GM12874 (cell line): ENCODE results near the gene GSG1L.

ENCODE experiments used
- TF ChIP-seq, protein P1 (sequence below): IDR thresholded peaks from 2 replicates; pipeline ENCODE4 v1.5.1; 2011; ENCODE audit warnings: low read depth, mild to moderate bottlenecking, control low read depth, low read length, moderate library complexity; ENCODE audit not compliant: insufficient read depth

The GSG1L gene

DNA sequence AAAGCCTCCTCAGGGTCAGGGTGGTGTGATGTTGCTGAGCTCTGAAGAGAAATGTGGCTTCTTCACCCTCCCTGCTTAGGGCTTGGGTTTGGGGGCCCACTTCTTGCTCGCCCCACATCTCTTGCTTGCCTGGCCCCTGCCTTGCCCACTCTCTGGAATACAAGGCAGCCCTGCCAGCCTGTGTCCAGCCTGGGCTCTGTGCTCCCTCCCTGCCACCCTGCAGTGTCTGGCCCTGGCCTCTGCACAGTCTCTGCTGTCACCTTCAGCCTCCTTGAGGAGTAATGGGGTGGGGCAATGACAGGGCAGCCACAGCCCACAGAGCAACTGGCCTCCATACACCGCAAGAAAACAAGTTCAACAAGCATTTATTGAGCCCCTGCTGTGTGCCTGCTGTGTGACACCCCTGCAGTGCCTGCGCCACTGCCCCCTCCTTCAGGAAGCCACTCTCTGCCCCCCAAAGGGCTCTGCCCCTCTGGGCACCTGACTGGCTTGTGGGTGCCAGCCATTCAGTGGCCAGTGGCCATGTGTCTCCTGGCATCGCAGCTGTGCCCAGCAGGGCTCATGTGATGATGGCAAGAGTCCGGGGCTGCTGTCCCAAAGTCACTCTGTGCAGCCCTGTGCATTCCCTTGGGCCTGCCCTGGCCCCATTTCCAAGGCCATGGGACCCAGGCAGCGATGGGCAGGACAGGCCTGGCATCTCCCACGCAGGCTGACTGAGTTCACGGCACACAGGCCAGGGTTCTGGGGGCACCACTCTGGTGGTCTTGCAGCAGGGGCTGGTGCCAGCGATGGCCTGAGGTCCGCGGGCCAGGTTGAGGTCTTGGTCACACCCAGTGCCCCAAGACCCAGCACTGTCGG, 272.7 kb downstream of the GSG1L start:
- TF ChIP-seq, protein P1, sequence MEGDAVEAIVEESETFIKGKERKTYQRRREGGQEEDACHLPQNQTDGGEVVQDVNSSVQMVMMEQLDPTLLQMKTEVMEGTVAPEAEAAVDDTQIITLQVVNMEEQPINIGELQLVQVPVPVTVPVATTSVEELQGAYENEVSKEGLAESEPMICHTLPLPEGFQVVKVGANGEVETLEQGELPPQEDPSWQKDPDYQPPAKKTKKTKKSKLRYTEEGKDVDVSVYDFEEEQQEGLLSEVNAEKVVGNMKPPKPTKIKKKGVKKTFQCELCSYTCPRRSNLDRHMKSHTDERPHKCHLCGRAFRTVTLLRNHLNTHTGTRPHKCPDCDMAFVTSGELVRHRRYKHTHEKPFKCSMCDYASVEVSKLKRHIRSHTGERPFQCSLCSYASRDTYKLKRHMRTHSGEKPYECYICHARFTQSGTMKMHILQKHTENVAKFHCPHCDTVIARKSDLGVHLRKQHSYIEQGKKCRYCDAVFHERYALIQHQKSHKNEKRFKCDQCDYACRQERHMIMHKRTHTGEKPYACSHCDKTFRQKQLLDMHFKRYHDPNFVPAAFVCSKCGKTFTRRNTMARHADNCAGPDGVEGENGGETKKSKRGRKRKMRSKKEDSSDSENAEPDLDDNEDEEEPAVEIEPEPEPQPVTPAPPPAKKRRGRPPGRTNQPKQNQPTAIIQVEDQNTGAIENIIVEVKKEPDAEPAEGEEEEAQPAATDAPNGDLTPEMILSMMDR, result no peak

DNA sequence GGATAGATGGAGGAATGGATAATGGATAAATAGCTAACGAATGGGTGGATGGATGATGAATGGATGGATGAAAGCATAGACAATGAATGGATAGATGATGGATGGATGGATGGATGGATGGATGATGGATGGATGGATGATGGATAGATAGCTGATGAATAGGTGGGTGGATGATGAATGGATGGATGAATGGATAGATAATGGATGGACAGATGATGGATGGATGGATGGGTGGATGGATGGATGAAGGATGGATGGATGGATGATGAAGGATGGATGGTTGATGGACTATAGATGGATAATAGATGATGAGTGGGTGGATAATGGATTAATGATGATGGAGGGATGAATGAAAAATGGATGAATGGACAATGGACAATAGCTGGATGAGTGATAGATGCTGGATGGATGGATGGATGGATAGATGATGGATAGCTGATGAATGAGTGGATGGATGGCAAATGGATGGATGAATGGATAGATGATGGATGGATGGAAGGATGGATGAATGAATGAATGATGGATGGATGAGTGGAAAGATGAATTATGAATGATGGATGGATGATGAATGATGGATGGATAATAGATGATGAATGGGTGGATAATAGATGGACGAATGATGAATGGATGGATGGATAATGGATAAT, 273.8 kb downstream of the GSG1L start:
- TF ChIP-seq, protein P1, result no peak

DNA sequence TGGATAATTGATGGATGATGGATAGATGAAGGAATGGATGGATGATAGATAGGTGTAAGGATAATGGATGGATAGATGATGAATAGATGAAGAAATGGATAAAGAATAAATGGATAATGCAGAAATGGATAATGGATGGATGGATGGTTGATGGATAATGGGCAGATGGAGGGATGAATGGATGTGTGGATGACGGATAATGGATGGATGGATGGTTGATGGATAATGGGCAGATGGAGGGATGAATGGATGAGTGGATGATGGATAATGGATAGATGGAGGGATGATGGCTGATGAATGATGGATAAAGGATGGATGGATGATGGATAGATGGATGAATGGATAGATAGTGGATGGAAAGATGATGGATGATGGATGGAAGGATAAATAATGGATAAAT, 274.4 kb downstream of the GSG1L start:
- TF ChIP-seq, protein P1, result no peak

DNA sequence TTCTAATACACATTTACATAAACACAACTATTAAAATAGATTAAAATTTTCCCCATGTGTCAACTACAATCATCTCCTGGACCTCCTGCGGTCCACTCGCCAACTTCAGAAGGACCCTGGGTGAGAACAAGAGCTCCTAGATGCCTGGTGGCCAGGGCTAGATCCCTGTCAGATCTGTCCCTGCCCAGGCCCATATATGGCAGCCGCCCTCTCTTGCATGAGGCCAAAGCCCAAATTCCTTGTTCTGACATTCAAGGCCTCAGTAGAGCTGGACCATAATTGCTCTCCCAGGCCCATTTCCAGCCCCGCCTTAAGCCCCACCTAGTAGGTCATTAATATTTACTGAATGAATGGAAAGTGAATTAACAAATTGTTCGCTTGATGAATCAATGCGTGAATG, 275.8 kb downstream of the GSG1L start:
- TF ChIP-seq, protein P1, result no peak

DNA sequence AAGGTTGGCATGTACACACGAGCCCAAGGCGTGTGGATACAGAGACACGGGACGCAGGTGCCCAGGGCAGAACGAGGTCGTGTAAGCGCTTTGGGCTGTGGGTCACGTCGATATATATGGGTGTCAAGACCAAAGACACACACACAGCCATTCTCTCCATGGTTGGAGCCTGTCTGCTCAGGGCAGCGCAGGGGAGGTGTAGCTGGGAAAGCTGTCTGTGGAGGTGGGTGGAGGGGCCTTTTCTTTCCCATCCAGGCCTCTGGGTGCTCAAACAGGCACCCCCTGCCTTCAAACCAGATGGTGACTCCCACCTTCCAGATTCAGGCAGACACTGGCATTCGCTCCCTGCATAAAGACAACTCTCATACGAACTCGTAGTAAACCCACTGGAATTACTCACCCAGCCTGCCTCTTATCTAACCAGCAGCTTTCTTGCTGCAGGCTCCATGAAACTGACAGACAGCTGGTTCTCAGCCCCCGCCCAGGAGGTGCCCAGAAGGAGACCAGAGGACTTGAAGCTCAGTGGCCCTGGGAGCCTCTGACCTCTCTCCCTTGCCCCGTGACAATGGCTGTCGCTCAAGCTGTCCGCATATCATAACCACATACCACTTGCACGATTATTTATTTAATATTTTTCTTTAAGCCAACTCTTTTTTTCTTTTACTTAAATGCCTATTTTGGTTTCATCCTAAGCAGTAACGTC, 276.4 kb downstream of the GSG1L start:
- TF ChIP-seq, protein P1, result no peak

DNA sequence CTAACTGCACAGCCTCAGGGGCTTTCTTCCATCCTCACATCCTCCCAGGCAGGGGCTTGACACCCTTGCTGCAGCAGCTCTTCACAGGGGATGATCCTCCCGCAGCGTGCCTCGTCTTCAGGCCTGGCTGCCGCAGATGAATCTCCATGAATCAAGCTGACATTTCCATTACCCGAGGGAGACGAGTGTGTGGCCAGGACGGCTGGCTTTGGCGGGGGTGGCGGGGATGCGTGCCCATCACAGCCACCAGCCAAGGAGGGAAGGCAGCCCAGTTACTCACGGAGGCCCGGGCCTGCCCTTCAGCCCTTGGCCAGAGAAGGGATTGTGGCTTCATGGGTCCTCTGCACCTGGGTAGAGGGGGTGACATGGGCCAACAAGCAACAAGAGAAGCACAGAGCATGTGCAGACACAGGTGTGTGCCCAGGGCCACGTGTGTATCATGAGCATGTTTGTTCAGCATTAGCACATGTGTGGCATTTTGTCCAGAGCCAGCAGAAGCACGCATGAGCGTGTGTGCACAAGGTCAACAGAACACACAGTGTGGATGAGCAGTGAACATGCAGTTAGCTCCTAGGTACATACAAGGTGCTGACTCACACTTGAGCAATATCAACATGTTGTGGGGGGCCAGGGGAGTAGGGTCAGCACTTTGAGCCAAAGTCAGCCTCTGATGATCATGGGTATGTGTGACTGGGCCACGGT, 277.1 kb downstream of the GSG1L start:
- TF ChIP-seq, protein P1, result no peak

DNA sequence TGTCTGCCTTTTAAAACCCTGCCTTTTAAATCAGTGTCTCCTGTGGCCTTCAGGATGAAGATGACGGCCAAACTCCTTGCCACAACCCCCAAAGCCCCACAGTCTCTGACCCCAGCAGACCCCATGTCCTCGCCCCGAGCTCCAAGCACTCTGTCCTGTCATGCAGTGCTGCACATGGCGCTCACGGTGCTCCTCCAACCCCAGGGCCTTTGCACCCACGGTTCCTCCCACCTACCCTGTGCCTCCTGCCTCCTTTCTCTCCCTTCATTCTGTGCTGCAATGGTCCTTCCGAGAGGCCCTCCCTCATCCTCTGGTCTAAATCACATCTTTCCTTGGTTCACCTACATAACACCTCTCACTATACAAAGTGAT, 278.2 kb downstream of the GSG1L start:
- TF ChIP-seq, protein P1, result no peak
